ENCODE results near the gene FRA10AC1.
"Not testable (repeated sequence)": the region's sequence is repeated elsewhere in the genome, so short reads cannot be mapped to it uniquely, and the experiment has no call there.

The FRA10AC1 gene

DNA sequence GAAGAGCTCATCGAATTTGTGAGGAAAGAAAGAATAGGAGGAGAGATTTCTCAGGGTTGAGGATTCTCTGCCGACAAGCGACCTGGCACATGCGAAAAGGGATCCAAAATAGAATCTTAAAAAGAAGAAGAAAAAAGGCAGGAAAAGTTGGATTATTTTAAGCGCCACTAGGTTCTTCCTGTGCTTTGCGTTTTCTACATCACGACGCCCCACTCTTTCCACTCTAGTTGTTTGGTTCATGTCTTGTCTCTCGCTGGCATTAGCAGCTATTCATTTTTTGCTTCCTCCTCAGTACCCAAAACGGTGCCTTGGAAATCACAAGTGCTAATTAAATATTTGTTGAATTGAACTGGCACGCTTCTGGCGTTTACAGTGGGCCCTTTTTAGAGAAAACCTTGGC lies 674 bp upstream of the FRA10AC1 start:
- no peak for DNase-seq (ENCODE audit: low read depth in 3 of 3)

DNA sequence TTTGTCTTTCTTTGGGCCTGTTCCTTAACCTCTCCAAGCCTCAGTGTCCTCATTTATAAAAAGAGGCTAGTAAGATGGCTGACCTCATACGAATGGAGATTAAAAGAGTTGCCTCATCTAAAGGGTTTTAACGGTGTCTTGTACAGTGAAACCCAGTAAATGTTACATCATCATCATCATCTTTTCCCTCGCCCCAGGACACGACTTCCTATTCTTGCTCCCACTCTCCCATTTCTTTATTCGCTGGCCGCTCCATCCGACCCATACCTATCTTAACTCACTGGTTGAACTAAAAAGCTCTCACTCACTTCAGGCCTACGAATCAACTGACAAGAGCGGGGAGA lies 554 bp downstream of the FRA10AC1 start:
- DNase-seq (ENCODE audit: low read depth in 3 of 3) = no peak

DNA sequence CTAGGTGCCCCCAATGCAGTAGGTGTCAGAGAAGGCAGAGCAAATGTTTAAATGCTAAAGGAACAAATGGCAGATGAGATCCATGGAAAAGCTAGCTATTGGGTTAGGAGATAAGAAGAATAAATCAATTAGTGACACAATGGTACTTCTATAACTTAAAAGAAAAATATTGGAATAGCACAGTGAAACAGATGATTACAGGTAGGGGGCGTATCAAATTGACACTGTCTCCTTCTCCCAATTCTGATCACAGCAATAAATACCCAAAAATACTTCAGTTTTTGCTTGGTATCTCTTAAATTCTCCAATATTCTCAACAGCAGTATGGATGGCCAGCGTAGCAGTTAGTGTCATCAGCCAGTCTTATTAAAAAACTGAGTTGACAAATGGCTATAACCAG lies 5.2 kb downstream of the FRA10AC1 start:
- no peak for DNase-seq (ENCODE audit: low read depth in 3 of 3)

DNA sequence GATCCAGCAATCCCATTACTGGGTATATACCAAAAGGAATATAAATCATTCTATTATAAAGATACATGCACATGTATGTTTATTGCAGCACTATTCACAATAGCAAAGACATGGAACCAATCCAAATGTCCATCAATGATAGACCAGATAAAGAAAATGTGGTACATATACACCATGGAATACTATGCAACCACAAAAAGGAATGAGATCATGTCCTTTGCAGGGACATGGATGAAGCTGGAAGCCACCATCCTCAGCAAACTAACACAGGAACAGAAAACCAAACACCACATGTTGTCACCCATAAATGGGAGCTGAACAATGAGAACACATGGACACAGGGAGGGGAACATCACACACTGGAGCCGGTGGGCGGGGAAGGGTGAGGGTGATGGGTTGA lies 5.8 kb downstream of the FRA10AC1 start:
- DNase-seq (ENCODE audit: low read depth in 3 of 3) = not testable (repeated sequence)

DNA sequence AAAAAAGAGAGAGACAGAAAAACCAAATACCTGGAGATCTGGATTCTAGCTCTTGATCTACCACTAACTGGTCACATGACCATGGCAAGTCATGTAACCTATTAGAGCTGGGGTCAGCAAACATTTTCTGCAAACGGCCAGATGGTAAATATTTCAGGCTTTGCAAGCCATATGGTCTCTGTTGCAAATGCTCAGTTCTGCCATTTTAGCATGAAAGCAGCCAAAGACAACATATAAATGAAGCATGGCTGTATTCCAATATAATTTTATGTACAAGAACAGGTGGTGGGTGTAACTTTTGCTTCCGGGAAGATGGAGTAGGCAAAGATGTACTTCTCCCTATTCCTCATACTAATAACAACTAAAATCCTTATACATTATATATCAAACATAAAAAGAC lies 6.7 kb downstream of the FRA10AC1 start:
- no peak for DNase-seq (ENCODE audit: low read depth in 3 of 3)

DNA sequence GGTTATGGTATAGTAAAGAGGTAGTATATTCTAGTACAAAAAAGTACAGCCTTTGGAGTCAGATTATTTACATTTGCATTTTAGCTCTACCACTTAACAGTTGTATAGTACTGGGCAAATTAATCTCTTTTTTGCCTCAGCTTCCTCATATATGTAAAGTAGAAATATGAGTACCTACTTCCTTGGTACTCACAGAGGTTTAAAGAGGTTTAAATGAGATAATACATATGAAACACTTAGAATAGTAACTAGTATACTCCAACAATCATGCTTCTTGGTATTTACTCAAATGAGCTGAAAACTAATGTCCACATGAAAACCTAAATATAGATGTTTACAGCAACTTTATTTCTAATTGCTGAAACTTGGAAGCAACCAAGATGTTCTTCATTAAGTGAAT lies 14.7 kb downstream of the FRA10AC1 start:
- DNase-seq (ENCODE audit: low read depth in 3 of 3) = no peak

DNA sequence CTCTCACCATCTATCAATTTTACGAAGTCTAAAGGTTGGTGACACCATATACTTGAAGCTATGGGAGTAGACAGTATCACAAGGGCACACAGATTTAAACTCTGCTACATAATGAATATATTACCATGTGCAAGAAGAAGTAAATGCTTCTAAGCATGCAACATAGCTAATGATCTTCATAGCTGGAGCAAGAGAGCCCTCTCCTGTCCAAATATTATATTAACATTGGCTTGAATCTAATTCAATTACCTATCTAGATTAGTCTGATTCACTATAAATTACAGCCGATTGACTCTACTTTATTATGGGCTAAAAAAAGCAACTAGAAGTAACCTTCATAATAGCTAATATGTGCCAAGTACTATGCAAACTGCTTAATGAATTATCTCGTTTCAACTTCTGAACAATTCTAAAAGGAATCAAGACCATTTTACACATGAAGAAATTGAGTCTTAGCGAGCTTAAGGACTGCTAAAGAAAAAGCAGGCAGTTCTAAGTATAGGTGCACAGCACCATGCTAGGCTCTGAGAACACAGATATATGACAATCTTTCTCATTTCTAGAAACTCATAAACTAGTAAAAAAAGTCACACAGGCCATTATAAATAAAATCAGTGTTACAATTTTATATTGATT lies 21.9 kb downstream of the FRA10AC1 start:
- no peak for DNase-seq (ENCODE audit: low read depth in 3 of 3)

DNA sequence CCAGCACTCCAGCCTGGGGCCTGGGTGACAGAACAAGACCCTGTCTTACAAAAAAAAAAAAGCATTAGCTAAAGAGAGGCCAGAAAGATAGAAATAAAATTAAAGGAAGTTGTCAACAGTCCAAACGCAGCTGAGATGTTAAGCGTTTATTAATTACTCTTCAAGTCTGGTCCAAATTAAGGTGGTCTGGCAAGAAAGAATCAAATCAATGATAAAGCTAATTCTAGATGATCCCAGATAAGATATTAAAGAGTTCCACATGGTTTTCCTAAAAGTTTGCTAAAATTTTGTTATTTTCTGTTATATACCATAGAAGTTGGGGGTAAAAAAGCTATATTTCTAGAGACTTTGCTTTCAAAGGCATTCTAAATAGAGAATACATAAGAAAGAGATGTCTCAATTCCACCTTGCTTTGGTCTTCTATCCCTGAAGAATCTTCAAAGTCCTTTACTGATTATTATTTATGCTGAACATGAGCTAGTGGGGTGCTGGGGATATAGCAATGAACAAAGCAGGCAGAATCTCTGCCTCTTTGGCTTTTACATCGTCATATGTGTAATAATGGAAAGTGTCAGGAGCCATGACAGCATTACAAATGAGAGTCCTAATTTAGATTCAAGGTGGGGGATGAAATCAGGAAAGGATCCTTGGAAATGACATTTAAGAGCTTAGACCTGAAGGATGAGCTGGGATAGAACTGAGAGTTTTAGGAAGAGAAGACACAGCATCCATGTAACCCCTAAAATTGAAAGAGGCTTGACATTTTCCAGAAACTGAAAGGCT lies 23.4 kb downstream of the FRA10AC1 start:
- DNase-seq (ENCODE audit: low read depth in 3 of 3) = no peak

DNA sequence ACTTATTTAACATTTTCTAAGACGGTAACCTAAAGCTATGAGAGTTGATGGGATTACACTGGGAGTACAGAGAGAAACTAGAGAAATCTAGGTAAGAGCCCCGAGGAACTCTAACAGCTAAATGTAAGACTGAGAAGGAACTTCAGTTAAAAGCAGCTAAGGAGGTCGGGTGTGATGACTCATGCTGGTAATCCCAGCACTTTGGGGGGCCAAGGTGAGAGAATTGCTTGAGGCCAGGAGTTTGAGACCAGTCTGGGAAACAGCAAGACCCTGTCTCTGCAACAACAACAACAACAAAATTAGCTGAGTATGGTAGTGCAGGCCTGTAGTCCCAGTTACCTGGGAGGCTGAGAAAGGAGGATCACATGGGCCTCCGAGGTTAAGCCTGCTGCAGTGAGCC lies 24.0 kb downstream of the FRA10AC1 start:
- no peak for DNase-seq (ENCODE audit: low read depth in 3 of 3)

DNA sequence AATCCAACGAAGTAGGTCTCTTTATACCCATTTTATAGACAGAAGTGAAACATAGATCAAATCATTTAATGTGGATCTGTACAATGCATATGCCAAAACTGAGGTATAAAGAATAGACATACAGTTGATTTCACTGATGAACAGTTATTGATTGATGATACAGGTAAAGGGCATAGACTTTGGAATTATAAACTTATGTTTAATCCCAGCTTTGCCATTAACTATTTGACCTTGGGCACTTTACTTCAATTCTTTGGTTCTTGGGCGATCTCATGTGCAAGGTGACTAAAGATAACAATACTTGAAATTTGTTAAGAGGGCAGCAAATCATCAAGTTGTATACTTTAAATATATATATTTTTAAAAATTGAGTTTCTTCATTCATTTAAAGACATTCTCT lies 28.6 kb downstream of the FRA10AC1 start:
- no peak for DNase-seq (ENCODE audit: low read depth in 3 of 3)

DNA sequence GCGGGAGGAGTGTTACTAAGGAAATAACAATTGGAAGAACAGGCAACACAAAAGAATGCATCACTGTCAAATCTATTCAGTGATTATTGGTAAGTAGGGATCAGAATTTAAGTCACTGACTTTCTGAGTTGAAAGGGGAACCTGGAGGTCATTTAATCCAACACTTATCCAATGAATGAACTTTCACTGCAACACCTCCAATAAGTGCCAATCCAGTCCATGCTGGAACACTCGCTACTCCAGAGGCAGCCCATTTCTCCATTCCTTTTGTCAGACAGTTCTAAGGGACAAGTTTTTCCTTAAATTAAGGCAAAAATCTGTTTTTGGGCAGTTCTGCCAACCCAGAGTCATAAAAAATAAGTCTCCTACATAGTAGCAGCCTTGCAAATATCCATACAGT lies 29.5 kb downstream of the FRA10AC1 start:
- DNase-seq (ENCODE audit: low read depth in 3 of 3) = no peak

DNA sequence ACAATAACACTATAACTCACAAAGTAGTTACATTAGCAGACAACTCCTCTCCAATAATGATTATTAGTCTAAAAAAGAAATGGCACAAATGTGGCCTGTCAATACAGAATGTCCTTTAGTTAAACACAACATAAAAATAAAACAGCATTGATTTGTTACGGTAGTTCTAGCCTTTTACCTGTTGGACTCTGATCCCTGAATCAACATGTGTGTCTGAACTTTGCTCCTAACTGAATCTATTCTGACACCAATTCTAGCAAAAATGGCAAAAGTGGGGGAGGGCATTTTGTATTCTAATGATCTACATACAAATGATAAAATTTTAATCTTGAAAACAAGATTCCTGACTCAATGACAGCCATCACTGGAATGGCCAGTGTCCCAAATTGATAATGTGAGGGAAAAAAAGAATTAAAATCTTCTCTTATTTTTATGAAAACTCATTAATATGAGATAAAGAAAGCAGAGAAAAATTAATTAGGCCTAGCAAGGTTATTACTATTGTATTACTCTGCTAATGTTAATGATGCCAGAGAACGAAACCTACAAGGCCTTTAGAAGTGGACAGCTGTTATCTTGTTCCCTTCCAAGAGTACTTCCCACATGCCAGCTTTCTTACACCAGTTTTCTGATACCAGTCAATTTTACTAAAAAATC lies 30.2 kb downstream of the FRA10AC1 start:
- no peak for DNase-seq (ENCODE audit: low read depth in 3 of 3)

DNA sequence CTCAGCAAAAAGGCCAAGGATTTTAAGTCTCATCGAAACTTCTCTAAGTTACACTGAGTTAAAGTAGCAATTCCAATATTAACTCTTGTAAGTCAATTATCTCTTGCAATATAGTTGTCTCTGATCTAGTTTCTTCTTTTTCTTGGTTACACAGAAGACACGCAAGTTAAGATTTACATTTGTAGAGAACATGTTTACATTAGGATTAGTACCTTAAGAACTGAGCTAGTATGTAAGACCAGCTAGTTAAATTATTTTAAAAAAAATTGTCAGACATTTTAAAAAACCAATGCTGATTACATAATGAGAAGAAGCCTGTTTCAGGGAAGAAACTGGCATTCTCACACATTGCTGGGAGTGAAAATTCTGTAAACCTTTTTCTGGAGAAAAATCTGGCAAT lies 31.4 kb downstream of the FRA10AC1 start:
- DNase-seq (ENCODE audit: low read depth in 3 of 3) = no peak

DNA sequence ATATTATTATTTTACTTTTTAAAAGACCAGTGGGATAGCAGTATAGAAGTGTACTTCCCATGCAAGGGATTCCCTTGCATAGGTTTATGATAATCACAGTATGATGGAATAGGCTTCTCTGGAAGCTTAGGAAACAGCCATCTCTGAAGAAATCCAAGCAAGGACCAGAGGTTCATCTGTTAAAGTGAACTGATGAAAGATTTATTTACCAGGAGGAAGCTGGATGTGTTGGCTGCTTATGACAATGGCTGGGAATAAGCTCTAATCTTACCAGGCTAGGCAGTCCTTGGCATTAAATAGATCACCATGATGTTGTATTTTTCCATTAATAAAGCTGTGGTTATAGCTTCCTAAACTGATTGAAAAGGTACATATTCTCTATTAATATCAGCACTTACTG lies 32.0 kb downstream of the FRA10AC1 start:
- DNase-seq (ENCODE audit: low read depth in 3 of 3) = no peak

DNA sequence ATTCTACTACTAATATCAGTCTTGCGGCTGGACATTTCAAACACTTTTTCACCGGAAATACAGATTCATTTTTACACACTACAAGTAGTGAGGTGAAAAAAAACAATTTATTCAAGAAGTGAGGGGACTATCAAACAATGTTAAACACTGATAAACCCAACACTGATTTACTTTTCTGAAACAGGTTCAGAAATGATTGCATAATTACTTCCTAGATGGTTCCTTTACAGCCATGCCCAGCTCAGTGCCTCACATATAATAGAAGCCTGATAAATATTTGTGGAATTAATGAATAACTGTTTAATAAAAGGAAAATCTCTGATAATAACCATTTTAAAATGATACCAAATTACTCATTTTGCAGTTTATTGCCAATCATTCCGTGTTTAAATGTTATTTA lies 34.6 kb downstream of the FRA10AC1 start:
- DNase-seq (ENCODE audit: low read depth in 3 of 3) = no peak

DNA sequence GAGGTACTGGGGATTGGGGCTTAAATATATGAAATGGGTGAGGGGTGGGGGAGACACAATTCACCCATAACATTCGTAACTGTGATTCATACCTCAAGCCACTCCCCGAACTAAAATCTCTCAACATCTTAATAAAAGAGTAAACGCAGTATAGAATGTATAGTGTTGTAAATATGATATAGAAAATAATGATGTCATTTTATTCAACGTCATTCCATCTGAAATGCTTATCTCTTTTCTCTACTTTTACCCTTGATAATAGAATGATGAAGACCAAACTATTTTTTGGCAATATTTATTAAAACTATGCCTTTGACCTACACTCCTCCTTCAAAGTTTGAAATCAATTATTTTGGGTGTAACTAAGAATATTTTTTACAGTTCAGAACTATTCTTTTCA lies 36.4 kb downstream of the FRA10AC1 start:
- no peak for DNase-seq (ENCODE audit: low read depth in 3 of 3)

DNA sequence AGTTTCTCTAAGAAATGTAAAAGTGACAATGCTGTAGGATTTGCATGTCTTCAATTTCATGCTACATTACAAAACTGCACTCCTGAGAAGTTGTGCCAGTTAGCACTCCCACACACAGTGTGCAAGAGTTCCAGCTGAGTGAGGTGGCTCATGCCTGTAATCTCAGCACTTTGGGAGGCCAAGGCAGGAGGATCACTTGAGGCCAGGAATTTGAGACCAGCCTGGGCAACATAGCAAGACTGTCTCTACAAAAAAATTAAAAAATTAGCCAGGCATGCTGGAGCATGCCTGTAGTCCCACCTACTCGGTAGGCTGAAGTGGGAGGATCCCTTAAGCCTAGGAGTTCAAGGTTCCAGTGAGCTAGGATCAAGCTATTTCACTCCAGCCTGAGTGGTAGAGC lies 44.6 kb downstream of the FRA10AC1 start:
- DNase-seq (ENCODE audit: low read depth in 3 of 3) = no peak

DNA sequence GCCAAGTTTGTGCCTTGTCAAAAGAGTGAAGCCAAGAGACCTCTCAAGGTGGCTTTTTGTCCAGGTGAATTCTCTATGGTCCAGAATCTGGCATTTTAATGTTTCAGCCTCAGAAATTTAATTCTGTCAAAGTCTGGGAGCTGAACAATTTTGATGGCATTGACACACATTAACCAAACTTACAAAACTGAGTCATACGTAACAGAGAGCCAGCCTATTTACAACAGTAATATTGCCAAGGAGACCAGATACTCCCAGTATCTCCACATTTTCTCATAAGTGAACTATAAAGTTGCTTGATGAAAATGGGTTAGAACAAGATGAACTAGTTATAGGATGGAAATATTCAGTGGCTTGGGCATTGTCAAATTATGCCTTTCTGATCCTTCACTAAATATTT lies 46.2 kb downstream of the FRA10AC1 start:
- DNase-seq (ENCODE audit: low read depth in 3 of 3) = no peak

DNA sequence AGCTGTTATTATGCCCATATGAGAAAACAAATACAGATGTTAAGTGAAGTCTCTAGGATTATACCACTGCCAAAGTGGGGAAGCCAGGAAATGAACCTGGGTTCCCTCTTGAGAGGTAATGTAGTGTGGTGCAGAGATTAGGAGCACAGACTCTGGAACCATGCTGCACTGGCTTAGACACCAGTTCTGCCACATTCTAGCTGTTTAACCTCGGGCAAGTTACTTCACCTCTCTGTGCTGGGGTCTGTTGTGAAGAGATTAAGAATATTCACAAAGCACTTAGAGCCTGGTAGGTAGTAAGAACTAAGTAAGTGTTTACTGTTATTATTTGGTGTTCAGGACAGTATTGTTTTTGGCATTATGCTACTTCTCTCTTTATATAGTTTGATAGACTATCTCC lies 48.2 kb downstream of the FRA10AC1 start:
- no peak for DNase-seq (ENCODE audit: low read depth in 3 of 3)

DNA sequence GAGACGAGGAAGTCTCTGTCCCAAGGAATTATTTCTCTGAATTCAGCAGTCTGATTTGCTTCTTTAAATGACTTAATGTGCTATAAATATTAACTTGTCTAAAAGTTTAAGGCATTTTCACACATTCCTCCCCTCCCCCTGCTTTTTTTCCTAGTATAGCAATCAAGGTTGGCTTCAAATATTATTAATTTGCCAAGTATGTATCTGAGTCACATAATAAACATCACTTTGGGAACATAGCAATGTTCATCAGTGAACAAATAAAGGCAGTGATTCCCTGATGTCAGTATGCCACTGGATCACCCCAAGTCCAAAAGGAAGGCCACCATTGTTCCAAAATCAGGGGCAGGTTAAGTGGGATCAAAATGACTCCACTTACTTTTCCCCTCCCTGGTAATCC lies 49.5 kb downstream of the FRA10AC1 start:
- no peak for DNase-seq (ENCODE audit: low read depth in 3 of 3)

DNA sequence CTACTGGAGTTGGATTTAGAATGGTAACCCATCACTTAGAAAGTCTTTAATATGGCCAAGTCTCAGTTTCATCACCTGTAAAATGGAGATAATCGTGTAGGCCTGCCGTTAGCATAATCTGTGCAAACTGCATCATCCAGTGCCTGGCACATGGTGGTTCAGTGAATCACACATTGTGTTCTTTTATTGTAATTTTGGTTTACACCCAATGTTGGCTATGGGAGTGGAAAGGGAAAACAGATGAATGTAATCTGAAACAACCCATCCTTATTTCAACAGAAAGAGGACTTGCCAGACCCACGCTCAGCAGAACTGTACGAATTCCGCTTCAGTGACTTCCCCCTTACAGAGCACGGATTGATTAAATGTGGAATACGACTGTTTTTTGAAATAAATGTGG lies 62.6 kb downstream of the FRA10AC1 start:
- no peak for DNase-seq (ENCODE audit: low read depth in 3 of 3)

DNA sequence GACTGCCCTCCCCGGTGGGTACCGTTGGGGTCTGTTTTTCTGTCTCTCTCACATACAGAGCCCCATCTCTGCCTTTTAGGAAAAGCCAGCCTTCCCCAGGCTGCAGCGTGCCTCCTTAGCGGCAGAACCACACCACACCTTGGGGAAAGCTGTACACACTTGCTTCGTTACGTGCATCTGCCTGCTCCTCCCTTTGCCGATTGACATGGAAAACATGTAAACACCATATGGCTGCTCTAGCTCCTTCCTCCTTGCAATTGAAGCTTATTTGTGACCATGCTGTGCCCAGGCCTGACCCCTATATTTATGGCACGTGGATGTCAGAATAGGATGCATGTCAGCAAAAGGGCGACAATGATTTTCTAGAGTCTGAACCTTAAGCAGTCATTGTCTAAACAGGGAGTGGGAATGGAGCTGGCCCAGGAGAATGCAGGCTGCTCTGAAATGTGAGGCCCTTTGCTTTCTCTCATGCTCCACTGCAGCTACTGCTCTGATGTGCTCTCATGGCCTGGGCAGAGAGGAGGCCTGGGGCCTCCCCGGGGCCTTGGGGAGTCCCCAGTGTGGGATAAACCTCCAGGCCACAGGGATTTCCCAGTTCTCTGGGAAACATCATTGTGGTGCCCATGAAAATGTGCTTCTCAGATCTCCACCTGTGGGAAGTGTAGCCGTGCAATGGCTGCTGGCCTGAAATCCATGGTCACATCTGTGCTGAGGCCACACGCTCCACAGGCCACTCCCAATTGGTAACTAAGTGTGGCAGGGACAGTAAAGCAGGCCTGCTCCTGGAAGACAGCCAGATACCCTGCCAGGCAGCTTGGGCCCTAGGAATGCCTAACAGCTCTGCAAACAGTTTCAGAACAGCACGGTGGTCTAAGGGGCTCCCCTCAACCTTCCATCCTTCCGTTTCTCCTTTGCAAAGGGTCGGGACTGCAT lies 71.5 kb downstream of the FRA10AC1 start:
- no peak for DNase-seq (ENCODE audit: low read depth in 3 of 3)
